DLD1 (cell line): Measurements from ENCODE around the gene CUX1.
"Not testable (repeated sequence)": the region's sequence is repeated elsewhere in the genome, so short reads cannot be mapped to it uniquely, and the experiment has no call there.

Source experiments
- in situ Hi-C: cut with HindIII; loops from 2 replicates; pipeline ENCODE4 v1.10.0; 2017; ENCODE audit warnings: low sequenced_read_pairs

The CUX1 gene

DNA sequence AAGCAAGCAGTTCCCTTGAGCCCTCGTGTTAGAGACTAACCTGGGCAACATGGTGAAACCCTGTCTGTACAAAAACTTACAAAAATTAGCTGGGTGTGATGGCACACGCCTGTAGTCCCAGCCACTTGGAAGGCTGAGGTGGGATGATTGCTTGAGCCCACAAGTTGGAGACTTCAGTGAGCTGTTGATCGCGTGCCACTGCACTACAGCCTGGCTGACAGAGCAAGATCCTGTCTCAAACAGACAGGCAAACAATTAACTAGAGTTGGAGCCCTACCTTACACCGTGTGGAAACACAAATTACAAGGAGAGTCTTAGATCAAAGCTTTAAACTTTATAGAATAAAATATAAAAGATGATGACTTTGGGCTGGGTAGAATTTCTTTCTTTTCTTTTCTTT lies 219.5 kb downstream of the CUX1 start:
- in situ Hi-C loops = no loop called here

DNA sequence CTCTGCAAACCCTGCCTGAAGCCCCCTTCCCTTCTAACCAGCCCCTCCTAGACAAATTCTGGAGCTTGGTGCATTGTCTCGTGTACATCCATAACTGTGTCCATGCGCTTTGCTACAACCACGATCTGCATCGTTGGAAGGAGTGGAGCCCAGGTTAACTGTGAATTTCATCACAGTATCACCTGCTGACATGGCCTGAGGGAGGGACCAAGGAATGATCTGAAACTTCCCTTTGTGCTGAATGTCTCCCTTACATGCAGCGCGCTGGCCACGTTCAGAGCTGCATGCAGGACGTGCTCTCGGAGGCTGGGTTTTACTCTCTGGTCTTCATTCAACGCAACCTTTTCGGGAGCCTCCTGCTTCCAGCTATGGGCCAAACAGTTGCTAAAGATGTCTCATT lies 222.3 kb downstream of the CUX1 start:
- in situ Hi-C loops = no loop called here

DNA sequence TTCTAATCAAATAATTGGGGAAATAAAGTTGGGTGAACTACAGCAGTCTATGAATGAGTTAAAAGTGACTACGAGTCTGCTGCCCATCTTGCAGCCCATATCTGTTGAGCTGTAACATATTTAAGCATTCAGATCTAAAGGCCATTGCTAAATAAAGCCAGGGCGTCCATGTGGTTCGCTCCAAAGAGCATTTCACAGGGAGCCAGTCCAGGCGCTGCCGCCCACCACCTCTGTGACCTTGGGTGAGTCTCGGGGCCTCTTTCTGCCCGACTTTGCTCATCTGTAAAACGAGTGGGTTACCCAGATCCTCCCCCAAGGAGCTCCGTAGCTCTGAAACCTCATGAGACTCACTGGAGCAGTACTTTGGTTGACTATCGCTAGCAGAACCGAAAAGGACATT lies 223.1 kb downstream of the CUX1 start:
- in situ Hi-C loops = no loop called here

DNA sequence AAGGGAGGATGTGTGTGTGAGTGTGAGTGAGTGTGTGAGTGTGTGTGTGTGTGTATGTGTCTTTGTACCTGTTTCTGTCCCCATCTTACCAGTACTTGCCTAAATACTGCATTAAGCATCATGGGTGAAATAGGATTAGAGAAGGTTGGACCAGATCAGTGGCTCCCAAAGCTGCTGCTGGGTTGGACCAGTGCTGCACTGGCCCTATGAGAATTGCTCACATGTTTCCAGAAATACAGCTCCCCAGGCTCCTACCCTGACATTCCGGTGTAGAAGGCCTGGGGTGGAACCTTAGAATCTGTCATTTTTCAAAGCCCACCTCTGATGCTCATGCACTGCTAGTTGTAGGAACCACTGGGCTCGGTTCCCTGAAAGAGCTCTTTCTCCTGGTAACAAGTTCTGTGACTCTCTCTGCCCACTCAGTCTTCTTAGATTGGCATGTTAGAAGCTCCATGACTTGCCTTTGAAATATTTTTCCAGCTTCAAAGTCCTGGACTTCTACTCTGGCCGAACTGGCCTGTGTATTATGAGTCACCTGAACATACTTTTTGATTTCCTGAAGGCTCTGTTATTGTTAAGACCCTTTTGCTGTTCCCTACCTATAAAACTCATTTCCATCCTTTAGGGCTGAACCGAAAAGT lies 224.7 kb downstream of the CUX1 start:
- in situ Hi-C loops = no loop called here

DNA sequence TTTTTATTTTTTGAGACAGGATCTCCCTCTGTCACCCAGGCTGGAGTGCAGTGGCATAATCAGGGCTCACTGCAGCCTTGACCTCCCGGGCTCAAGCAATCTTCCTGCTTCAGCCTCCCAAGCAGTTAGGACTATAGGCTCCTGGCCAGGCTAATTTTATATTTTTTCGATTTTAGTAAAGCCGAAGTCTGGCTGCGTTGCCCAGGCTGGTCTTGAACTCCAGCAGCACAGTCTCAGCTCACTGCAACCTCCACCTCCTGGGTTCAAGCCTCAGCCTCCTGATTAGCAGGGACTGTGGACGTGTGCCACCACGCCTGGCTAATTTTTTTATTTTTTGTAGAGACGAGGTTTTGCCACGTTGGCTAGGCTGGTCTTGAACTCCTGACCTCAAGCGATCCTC lies 225.4 kb downstream of the CUX1 start:
- in situ Hi-C loops = not testable (repeated sequence)

DNA sequence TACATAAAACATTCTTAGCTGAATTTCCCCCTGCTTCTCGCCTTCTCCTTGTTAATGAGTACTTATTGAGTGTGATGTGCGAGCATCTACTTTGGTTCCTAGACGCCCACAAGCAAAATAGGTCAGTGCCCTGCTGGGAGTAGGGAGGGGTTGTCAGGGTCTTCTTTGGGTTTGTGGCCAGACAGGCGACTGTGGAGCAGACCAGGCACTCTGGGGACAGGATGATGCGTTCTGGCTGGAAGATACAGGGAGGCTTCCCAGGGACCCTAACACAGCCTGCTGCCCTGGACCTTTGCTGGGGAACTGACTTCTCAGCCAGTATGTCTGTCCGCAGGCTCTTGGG lies 227.2 kb downstream of the CUX1 start:
- in situ Hi-C loops = no loop called here

DNA sequence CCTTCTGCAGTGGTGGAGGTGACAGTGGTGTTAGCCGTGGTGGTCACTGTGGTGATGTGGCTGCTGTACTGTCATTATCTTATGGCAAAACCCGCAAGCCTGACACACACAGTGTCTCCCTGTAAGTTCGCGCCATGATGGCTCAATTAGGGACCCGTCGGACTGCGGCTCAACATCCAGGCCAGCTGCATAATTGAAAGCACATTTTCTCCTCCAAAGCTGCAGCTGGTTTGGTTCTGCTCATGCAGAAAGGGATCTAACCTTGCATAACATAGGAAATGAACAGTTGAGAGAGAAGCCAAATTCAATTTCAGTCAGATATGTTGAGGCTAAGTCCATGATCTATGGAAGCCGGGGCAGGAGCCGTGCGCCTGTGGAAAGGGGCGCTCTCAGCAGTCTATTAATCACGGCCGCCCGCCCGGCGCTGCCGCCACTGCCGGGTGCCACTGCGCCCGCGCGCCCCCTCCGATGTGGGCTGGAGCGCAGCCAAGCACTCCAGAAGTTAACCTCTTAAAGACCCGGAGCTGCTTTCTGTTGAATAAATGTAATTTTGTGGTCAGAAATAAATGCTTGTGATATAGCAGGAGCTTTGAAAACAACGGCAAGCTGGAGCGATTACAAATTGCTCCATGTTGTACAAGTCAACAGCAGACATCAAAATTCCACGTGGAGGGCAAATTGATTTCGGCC lies 227.7 kb downstream of the CUX1 start:
- in situ Hi-C loops = no loop called here

DNA sequence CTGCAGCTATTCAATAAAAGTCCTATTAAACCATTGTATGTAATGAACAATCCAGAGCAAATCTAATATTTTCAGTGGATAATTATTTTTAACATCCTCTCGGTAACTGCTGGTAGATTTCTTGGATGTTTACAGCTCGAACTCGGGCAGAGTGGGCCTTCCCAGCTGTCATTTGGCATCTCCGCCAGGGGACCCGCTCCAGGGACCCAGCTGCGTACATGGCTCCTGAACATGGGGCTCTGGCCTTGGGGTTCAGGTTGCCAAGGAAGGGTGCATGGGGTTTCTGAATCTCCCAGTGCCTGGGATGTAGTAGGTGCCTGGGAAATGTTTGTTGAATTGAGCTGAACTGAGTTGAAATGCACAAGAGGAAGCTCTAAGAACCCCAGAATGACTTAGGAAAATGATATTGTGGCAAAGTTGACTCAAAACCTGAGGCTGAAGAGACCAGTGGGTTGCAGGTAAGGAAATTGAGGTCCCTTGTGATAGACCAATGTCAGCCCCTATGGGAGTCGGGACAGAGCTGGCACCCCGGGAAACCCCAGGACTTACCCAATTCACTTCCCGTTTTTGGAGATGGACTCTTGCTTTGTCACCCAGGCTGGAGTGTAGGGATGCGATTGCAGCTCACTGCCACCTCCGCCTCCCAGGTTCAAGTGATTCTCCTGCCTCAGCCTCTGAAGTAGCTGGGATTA lies 228.4 kb downstream of the CUX1 start:
- in situ Hi-C loops = no loop called here

DNA sequence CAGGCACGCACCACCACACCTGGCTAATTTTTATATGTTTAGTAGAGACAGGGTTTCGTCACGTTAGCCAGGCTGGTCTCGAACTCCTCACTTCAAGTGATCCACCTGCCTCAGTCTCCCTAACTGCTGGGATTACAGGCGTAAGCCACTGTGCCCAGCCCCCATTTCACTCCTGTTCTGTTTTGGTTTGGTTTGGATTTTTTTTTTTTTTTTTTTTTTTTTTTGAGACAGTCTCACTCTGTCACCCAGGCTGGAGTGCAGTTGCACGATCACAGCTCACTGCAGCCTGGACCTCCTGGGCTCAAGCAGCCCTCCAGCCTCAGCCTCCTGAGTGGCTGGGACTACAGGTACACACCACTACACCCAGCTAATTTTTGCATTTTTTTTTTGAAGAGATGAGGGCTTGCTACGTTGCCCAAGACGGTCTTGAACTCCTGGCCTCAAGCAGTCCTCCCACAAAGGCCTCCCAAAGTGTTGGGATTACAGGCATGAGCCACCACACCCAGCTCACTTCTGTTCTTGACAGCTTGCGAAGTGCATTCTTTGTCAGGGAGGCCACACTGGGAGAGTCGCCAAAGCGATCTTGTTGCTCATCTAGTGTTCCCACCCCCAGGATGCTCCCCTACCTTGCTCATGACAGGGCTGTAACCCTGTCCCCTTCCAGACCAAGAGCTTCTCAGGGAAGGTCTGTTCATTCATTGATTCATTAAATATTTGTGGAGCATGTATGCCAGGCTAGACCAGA lies 229.1 kb downstream of the CUX1 start:
- in situ Hi-C loops = no loop called here

DNA sequence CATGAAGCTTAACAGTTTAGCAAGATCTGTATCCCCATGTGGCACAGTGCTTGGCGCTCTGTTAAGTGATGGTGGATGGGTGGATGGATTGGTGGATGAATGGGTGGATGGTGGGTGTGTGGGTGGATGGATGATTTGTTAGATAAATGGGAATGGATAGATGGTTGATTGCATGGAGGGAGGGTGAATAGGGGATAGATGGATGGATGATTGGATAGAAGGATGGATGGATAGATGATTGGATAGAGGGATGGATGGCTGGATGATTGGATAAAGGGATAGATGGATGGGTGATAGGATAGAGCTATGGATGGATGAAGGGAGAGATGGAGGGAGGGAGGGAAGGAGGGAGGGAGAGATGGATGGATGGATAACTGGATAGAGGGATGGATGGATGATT lies 229.7 kb downstream of the CUX1 start:
- in situ Hi-C loops = no loop called here

DNA sequence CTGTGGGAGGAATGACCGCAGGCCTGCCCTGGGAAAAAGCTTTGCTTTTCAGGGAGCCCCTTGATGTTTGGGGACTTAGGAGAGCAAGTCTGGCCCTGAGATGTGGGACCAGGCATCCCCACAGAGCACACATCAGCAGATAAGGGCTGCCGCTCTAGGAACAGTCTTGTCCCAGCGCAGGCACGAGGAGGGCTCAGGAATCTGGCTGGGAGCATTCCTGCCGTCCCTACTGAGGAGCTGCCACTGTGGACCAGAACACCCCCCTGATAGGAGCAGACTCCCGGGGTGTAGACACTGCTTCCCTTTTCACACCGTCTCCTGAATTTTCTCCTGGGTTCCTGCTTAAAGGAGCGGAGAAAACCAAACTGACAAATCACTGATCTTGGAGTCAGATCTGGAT lies 232.3 kb downstream of the CUX1 start:
- in situ Hi-C loops = no loop called here

DNA sequence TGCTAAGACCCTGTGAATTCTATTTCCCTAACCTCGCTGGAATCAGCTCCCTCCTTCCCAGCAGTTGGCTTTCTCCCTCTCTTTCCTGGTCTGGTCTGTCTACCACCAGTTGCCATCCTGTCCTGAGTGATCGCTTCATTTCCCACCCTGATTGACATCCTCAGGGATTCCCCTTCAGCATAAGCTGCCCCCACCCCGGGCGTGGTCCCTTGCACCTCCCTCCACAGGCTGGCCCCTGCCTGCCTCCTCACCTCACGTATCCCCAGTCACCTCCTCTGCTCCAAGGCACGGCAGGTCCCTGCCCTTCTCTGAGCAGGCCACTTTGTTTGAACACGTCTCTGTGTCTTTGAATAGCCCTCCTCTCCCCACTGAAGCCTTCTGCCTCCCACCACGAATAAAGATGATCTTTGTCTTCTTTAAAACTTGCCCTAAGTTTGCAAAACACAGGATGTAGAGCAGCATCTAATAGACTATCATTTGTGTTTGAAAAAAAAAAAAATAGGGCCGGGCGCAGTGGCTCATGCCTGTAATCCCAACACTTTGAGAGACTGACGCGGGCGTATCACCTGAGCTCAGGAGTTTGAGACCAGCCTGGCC lies 233.5 kb downstream of the CUX1 start:
- in situ Hi-C loops = no loop called here

DNA sequence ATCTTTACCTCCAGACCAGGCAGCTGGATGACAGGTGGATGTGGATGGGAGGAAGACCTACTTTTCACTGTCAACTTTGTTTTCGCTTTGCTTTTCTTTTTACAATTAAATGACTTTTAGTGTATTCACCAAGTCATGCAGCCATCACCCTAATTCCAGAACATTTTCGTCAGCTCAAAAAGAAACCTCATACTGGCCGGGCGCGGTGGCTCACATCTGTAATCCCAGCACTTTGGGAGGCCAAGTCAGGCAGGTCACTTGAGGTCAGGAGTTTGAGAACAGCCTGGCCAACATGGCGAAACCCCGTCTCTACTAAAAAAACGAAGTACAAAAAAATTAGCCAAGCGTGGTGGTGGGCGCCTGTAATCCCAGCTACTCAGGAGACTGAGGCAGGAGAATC lies 234.3 kb downstream of the CUX1 start:
- in situ Hi-C loops = not testable (repeated sequence)

DNA sequence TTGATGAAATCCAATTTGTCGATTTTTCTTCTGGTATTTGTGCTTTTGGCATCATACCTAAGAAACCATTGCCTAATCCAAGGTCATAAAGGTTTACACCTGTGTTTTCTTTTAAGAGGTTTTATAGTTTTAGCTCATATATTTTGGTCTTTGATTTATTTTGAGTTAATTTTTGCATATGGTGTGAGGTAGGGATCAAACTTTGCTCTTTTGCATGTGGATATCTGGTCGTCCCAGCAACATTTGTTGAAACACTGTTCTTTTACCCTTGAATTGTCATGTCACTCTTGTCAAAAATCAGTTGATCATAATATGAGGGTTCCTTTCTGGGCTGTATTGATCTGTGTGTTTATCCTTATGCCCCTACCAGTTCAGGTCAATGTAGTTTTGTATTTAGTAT lies 236.7 kb downstream of the CUX1 start:
- in situ Hi-C loops = no loop called here

DNA sequence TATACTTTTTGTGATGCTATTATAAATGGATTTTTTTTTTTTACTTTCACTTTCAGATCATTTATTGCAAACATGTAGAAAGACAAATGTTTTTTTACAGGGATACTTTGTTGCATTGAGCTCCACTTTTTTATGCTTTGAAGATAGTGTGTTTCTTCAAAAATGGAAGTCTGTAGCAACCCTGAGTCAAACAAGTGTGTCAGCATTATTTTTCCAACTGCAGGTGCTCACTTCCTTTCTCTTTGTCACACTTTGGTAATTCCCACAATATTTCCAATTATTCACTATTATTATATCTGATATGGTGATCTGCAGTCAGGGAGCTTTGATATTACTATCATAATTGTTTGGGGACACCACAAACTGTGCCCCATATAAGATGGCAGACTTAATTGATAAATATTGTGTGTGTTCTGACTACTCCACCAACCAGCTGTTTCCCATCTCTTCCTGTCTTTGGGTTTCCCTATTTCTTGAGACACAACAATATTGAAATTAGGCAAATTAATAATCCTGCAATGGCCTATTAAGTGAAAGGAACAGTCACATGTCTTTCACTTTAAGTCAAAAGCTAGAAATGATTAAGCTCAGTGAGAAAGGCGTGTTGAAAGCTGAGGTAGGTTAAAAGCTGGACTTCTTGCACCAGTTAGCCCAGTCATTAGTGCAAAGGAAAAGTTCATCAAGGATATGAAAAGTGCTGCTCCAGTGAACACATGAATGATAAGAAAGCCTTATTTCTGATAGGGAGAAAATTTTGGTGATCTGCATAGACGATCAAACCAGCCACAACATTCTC lies 238.0 kb downstream of the CUX1 start:
- in situ Hi-C loops = no loop called here

DNA sequence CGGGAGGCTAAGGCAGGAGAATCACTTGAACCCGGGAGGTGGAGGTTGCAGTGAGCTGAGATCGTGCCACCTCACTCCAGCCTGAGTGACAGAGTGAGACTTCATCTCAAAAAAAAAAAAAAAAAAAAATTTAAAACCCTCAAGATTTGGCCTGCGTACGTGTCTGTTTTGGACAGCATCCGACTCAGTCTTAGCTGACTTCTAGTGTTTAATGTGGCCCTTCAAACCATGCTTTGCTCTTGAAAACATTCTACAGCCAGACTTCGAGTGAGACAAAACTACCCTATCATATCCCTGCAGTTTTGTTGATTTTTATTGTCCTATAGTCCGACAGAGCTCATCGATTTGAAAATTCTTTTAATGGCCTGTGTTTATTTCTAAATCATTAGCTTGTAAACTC lies 242.1 kb downstream of the CUX1 start:
- in situ Hi-C loops = no loop called here

DNA sequence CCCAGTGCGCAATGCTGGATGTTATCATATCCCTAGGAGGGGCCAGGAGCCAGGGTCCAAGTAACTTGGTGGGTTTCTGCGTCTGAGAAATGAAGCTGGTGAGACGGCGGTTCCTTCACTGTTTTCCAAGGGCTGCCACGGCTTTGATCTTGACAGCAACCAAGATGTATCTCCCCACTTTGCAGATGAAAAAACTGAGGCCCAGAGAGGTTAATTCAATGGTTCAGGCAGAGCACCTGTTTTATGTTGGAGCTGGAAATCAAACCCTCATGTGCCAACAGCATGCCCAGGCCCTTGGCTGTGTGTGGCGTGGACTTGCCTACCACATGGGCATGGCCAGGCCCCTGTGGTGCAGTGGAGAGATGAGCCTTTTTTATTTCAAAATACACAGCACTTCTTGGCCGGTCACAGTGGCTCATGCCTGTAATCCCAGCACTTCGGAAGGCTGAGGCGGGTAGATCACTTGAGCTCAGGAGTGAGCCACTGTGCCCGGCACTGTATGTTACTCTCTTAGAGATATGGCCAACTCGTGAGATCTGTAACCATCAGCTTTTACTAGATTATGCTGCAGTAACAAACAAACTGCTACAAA lies 244.0 kb downstream of the CUX1 start:
- in situ Hi-C loops = no loop called here

DNA sequence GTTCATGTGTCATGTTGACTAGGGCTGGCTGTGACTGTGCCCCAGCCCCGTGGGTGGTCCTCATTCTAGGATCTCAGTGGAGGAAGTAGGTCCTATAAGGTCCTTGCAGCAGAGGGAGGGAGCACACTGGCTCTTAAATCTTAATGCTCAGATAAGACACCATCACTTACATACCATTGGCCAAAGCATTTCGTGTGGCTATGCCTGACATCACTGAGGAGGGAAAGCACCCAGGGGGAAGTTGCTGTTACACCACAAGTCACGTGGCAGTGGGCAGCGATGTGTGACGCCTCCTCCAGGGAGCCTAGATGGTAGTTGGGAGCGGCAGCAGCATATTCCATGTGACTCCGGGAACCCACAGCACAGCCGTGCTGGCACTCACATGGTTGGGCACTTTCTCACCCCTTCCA lies 244.6 kb downstream of the CUX1 start:
- in situ Hi-C loops = no loop called here

DNA sequence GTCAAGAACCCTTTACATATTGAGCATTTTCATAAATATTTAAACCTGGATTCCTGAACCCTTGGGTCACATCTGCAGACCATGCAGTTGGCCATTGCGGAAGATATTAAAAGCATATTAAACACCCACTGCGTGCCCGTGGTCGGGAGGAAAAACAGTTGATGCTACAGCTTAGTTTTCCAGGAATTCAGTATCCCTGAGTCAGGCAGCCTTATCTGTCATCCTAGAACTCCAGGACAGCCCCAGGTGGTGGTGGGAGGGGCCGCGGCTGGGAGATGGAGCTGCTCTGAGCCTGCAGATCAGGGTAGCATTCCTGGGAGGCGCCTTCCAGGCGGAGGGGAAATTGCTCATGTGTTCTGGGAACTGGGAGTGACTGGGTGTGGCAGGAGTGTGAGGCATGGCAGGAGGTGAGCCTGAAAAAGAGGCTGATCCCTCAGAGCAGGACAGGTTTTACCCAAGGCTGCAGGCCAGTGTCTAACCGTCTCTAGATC lies 246.3 kb downstream of the CUX1 start:
- in situ Hi-C loops = no loop called here
